ENCODE measurements around the gene CD2AP.
A peak's percentile ranks its signal among the peaks of the same experiment; 100 is the strongest.

The CD2AP gene

DNA sequence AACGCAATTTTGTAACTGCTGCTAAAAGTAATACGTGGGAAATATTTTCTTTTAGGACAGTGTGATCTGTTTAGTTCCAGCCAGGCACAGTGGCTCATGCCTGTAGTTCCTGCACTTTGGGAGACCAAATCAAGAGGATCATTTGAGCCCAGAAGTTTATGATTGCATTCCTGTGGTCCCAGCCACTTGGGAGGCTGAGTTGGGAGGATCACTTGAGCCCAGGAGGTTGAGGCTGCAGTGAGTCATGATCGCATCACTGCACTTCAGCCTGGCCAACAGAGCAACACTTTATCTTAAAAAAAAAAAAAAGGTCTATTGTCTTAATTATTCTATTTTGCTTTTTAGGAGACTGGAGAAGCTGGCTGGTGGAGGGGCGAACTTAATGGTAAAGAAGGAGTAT is 101.5 kb downstream of the CD2AP start:
- TF ChIP-seq, protein P1, sequence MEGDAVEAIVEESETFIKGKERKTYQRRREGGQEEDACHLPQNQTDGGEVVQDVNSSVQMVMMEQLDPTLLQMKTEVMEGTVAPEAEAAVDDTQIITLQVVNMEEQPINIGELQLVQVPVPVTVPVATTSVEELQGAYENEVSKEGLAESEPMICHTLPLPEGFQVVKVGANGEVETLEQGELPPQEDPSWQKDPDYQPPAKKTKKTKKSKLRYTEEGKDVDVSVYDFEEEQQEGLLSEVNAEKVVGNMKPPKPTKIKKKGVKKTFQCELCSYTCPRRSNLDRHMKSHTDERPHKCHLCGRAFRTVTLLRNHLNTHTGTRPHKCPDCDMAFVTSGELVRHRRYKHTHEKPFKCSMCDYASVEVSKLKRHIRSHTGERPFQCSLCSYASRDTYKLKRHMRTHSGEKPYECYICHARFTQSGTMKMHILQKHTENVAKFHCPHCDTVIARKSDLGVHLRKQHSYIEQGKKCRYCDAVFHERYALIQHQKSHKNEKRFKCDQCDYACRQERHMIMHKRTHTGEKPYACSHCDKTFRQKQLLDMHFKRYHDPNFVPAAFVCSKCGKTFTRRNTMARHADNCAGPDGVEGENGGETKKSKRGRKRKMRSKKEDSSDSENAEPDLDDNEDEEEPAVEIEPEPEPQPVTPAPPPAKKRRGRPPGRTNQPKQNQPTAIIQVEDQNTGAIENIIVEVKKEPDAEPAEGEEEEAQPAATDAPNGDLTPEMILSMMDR (IDR thresholded peaks at IDR 0.05; ENCODE audit: low read depth, low read length) = no peak
- DNase-seq (ENCODE audit: low read depth in 2 of 2) = no peak

GRCh38 chr6:47581591-47581990 is 104.0 kb downstream of the CD2AP start:
- no peak for DNase-seq (ENCODE audit: low read depth in 2 of 2)
- no peak overlapping the region for H3K4me3 ChIP-seq (replicated peaks in 1 of 2; ENCODE audit: low read depth in 2 of 2, low read length in 2 of 2)
- TF ChIP-seq, protein P1 (IDR thresholded peaks at IDR 0.05; ENCODE audit: low read depth, low read length) = no peak

More for the DNA sequence above, 101.5 kb downstream of the CD2AP start:
- H3K4me3 ChIP-seq (replicated peaks in 1 of 2; ENCODE audit: low read depth in 2 of 2, low read length in 2 of 2) = no peak overlapping the region

DNA sequence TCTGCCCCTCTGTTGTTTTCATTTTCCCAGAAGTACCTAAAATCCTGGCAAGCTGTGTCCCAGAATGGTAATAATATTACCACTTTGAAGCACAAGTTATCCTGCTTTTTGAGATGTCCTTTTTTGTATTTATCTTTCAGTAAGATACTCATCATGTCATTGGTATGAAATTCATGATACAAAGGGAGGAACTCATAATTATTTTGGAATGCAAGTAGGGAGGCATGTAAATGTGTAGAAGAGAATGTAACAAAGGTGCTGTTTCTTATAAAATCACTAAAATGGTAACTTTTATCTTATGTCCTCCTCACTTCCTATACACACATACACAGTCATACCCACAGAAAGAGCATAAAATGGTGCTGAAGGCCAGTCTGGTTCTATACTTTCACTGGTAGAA is 109.9 kb downstream of the CD2AP start:
- peak in 1 of 2 donors; percentile 43 for DNase-seq (ENCODE audit: low read depth in 2 of 2)
- TF ChIP-seq, protein P1 (IDR thresholded peaks at IDR 0.05; ENCODE audit: low read depth, low read length) = no peak
- H3K4me3 ChIP-seq (replicated peaks in 1 of 2; ENCODE audit: low read depth in 2 of 2, low read length in 2 of 2) = no peak overlapping the region

DNA sequence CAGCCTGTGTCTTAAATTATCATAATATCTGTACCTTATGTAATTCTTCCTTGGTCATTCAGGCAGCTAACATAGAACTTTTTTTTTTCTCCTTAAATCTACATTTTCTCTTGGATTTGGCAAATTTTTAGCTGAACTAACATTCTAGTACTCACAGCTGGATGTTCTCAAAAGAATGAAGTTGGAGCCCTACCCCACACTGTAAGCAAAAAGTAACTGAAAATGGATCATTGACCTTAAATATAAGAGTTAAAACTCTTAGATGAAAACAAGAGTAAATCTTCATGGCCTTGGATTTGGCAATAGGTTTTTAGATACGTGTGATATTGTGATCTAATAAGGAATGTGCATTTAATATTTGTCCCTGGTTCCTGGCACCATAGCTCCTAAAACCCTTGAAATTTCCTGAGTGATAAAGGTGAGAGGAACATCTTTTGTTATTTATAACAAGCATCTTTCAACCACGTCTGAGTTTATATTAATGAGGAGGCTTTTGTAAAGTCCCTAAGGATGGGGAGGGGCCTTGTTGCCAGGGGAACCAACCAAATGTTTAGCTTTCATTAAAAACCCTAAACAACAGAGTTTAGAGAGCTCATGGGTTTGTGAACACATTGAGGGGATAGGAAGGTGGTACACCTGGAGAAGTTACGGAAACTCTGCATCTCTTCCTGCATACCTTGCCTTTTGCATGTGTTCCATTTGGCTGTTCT is 114.7 kb downstream of the CD2AP start:
- H3K4me3 ChIP-seq (replicated peaks in 1 of 2; ENCODE audit: low read depth in 2 of 2, low read length in 2 of 2) = no peak overlapping the region
- no peak for DNase-seq (ENCODE audit: low read depth in 2 of 2)
- TF ChIP-seq, protein P1 (IDR thresholded peaks at IDR 0.05; ENCODE audit: low read depth, low read length) = no peak

- no peak overlapping the region for H3K4me3 ChIP-seq (replicated peaks in 1 of 2; ENCODE audit: low read depth in 2 of 2, low read length in 2 of 2)
- DNase-seq (ENCODE audit: low read depth in 2 of 2) = no peak
- TF ChIP-seq, protein P1 (IDR thresholded peaks at IDR 0.05; ENCODE audit: low read depth, low read length) = no peak
Observed at GRCh38 chr6:47593979-47594378, 116.4 kb downstream of the CD2AP start.

GRCh38 chr6:47595785-47596184 is 118.2 kb downstream of the CD2AP start:
- DNase-seq (ENCODE audit: low read depth in 2 of 2) = no peak
- no peak overlapping the region for H3K4me3 ChIP-seq (replicated peaks in 1 of 2; ENCODE audit: low read depth in 2 of 2, low read length in 2 of 2)
- TF ChIP-seq, protein P1 (IDR thresholded peaks at IDR 0.05; ENCODE audit: low read depth, low read length) = no peak

GRCh38 chr6:47598367-47598766 is 120.8 kb downstream of the CD2AP start:
- no peak overlapping the region for H3K4me3 ChIP-seq (replicated peaks in 1 of 2; ENCODE audit: low read depth in 2 of 2, low read length in 2 of 2)
- TF ChIP-seq, protein P1 (IDR thresholded peaks at IDR 0.05; ENCODE audit: low read depth, low read length) = no peak
- DNase-seq (ENCODE audit: low read depth in 2 of 2) = no peak
